GM12864 (cell line): ENCODE measurements around the gene CREB3.

Source experiments
- DNase-seq: peaks from one replicate; pipeline ENCODE4 v3.0.0-alpha.2; 2011; ENCODE audit warnings: low read depth
- H3K4me3 ChIP-seq: 2 replicates; pipeline ENCODE4 v1.5.1; 2011; ENCODE audit warnings: mild to moderate bottlenecking, low read depth, low read length, control low read depth
- TF ChIP-seq, protein P1 (sequence below): IDR thresholded peaks from 2 replicates; pipeline ENCODE4 v1.5.1; 2011; ENCODE audit warnings: low read depth, mild to moderate bottlenecking, moderate library complexity, low read length, control low read depth, inconsistent platforms; ENCODE audit errors: missing control alignments

CREB3 gene

DNA sequence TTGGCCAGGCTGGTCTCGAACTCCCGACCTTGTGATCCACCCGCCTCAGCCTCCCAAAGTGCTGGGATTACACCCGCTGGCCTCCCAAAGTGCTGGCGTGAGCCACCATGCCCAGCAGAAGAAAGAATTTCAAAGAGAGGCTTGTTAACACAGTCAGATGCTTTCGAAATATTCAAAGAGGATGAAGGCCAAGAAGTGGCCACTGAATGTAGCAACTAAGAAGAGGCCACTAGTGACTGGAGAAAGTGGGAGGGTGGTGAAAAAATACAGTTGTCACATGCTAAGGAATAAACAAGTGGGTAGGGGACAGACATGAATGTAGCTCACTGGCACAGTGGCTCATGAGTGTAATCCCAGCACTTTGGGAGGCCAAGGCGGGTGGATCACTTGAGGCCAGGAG, 29.8 kb upstream of the CREB3 start:
- TF ChIP-seq, protein P1, sequence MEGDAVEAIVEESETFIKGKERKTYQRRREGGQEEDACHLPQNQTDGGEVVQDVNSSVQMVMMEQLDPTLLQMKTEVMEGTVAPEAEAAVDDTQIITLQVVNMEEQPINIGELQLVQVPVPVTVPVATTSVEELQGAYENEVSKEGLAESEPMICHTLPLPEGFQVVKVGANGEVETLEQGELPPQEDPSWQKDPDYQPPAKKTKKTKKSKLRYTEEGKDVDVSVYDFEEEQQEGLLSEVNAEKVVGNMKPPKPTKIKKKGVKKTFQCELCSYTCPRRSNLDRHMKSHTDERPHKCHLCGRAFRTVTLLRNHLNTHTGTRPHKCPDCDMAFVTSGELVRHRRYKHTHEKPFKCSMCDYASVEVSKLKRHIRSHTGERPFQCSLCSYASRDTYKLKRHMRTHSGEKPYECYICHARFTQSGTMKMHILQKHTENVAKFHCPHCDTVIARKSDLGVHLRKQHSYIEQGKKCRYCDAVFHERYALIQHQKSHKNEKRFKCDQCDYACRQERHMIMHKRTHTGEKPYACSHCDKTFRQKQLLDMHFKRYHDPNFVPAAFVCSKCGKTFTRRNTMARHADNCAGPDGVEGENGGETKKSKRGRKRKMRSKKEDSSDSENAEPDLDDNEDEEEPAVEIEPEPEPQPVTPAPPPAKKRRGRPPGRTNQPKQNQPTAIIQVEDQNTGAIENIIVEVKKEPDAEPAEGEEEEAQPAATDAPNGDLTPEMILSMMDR = no peak
- H3K4me3 ChIP-seq = no peak overlapping the region
- no peak for DNase-seq

DNA sequence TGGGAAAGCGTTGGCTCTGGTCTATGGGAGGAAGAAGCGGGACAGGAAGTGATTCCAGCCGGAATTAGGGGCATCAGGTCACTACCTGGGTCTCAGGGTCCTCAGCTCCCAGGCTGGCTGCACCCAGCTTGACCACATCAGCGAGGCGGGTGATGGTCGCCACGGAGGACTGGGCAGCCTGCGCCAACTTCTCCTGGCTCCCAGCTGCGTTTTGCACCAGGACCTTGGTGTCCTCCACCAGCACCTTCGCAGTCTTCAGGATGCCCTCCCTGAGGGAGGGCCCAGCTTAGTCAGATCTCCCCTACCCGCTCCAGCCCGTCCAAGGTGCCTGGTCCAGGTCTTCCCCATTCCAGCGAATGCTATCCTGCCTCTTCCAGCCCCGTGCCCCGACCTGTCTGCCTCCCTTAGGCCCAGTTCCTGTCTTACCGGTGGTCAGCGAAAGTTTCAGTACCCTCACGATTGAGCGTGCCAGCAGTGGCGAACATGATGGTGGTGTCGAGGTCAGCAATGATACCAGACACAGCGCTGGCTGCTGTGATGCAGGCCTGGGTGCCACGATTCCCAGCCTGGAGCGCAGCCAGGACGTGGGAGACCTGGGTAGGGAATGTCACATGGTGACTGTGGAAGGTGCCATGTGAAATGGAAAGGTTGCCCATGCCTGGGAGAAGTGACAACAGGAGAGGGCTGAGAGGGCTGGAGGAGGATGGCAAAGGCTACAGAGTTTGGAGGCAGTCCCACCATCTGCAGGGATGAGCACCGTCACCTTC, 28.4 kb upstream of the CREB3 start:
- no peak for DNase-seq
- TF ChIP-seq, protein P1 = no peak

GRCh38 chr9:35705372-35705771, 27.1 kb upstream of the CREB3 start:
- no peak overlapping the region for H3K4me3 ChIP-seq
- DNase-seq = no peak
- TF ChIP-seq, protein P1 = no peak

More for the DNA sequence above, 28.4 kb upstream of the CREB3 start:
- no peak overlapping the region for H3K4me3 ChIP-seq

DNA sequence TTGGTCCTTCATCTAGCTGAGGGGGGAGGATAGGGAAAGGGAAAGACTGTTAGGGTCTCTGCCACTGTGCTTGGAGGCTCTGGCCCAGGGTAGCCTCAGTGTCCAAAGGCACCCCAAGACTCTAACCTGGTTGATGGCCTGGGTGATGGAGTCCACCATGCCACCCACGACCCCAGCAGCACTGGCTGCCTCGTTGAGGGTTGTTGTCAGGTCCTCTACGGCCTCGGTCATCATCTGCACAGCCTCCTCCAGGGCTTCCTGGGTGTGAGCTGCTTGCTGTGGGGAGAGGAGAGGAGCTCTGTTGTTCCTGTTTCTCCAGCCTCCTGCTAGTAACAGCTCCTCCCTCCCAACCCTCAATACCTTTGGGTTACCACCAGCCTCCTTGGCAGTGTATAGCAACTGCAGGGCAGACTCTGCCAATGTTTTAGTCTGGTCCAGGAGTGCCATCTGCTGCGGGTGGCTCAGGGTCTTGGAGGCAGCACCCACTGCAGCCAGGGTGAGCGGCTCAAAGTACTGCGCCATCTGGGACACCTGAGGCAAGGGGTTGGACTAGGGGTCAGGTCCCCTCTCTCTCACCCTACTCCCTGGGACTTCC, 26.5 kb upstream of the CREB3 start:
- no peak for DNase-seq
- TF ChIP-seq, protein P1 = no peak
- no peak overlapping the region for H3K4me3 ChIP-seq

DNA sequence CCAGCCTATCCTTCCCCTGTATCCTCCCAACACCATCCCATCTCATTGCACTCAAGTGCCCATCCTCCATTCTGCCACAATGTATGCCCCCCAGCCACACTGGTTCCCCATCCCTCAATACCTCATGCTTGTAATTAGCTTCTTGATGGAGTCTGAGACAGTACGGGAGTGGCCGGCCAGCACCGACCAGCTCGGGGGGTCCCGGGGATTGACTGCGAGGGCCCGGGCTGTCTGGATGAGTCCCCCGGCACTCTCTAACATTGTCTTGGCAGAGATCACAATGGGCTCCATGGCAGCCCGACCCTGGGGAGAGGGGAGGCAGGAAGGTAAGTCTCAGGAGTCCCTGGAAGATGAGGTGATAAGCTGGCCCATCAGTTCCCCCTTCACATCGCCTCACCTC, 25.5 kb upstream of the CREB3 start:
- no peak for DNase-seq
- TF ChIP-seq, protein P1 = no peak
- no peak overlapping the region for H3K4me3 ChIP-seq

DNA sequence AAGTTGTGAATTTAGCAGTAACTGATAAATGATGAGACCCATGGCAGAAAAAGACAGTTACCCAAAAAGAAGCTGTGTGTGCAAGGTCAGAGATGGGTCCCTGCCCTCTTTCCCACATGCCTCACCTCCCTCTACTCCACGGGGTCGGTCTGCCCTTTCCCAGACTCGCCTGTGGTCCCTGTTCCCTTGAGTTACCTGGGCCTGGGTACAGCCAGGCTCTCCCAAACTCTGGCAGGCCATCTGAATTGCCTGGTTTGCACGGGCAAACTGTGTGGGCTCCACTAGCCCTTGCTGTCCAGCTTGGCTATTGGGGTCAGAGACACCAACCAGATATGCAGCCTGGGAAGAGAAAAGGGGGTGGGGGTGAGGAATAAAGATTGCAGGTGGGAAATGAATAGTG, 24.3 kb upstream of the CREB3 start:
- TF ChIP-seq, protein P1 = no peak
- no peak overlapping the region for H3K4me3 ChIP-seq
- DNase-seq = no peak
